GM18867 (cell line): ENCODE results near the gene ADGRA1.
"Not testable (repeated sequence)": the region's sequence is repeated elsewhere in the genome, so short reads cannot be mapped to it uniquely, and the experiment has no call there.

Experiments used
- ATAC-seq: cut with Tn5 transposase; IDR thresholded peaks from one replicate; pipeline ENCODE4 v1.9.1; 2021; ENCODE audit warnings: mild to moderate bottlenecking, moderate library complexity; ENCODE audit not compliant: unreplicated experiment

The ADGRA1 gene

GRCh38 chr10:133174689-133175263 lies 87.1 kb downstream of the ADGRA1 start:
- no peak for ATAC-seq

- not testable (repeated sequence) for ATAC-seq
Measured at GRCh38 chr10:133175624-133176023, 87.9 kb downstream of the ADGRA1 start.

DNA sequence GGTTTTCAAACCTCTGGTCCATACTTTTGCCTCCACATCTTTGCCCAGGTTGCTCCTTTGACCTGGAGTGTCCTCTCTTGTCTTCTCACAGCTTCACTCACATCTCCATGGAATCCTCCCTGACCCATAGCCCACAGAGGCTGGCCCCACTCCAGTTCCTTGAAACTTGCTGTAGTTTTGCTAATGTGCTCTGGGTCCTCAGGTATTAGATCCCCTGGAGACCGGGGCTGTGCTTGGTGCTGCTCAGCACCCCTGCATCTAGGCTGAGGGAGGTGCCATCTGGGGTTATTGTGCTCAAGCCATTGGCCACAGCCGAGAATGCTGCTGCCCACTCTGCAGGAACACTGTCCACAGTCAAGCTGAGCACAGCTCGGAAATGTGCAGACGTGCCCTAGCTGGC lies 88.8 kb downstream of the ADGRA1 start:
- no peak for ATAC-seq

GRCh38 chr10:133177380-133178157 lies 89.8 kb downstream of the ADGRA1 start:
- ATAC-seq: no peak

DNA sequence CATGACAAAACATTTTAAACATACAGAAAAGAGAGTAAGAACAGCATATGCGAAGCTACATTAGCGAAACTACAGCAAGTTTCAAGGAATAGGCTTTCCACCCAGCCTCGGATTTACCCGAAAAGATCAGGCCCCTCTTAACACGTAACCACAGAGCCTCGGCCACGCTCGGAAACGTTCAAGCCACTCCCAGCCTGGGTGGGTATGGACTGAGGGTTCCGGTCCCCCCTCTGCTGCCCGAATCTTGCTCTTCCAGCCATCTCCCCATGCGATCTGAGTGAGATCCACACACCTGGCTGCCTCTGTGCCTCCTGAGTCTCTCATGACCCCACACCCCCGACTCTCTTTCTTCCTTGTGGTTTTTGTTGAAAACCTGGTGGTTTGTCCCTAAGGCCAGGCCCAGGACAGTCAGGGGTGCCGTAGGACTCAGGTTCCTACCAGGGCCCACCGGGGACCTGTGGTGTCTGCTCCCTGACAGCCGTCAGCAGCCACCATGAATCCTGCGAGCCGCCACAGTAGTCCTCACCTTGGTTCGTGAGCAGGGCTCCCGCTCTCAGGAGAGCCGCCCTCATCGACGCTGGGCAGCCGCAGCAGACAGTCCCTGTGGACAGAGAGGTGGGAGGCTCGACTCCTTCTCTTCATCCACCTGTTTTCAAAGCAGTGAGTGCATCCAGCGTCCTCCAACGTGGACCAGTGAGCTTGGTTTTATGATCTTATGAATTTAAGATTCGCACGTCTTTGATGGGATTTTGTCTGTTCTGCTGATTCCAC lies 90.8 kb downstream of the ADGRA1 start:
- ATAC-seq: no peak

DNA sequence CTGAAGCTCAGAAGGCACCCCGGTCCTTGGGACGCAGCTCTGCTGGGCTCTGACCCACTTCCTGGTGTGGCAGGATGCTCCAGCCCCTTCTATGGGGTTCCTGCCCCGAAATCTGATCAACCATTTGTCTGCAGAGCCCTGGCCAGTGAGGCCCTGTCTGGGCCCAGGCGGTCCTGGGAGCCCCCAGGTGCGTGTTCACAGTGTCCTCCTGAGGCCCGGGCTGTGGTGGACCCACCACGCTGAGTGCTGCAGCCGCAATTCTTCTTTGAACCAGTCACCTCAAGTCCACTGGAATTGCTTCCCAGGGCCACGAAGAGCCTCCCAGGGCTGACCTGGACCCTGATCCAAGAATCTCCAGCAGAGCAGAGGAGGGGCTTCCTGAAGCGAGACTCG lies 91.4 kb downstream of the ADGRA1 start:
- no peak for ATAC-seq

DNA sequence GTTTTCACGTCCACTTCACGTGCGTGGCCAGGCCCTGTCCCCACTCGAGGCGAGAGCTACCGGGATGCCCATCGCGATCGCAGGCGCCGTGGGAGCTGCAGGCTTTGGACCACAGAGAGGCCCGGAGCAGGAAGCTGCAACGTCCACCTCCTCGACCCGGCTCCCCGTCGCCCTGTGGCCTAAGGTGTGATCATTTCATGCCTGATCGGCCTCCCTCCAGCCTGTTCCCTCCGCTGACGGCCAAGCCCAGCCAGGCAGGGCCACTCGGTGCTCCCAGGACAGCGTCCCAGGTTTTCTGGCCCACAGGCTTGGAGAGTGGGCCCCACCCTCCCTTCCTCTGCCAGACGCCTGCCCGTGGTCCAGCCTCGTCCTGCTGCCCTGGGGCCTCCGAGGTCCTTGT lies 91.9 kb downstream of the ADGRA1 start:
- ATAC-seq: no peak

DNA sequence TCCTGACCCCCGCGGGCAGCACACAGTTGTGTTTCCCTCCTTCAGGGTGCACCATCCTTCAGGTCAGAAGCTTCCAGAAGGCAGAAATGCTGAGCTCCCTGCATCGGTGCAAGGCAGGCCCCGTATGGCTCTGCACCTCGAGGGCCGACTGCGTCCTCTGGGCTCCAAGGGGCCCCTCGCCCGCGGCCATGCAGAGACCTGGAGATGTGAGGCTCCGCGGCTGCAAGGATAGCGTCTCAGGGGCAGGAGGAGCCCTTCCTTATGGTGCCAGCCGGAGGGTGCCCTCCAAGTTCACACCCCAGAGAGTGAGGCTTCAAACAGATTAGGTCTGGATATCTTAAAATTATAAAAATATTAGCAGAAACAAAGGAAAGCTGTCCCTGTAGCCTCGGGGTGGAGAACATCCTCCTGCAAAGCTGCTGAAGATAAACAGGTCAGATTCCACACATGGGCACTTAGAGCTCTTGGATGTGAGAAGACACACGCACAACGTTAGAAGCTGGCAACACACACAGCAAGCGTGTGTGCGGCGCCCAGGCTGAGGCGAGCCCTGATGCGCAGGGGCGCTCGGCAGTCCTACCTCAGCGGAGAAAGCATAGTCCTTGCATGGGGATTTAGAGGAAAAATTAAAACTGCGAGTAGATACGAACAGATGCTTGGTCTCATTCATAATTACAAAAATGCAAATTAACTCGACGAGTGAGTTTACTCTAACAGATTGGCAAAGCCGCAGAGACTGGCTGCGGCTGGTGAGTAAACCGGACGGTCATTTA lies 92.7 kb downstream of the ADGRA1 start:
- no peak for ATAC-seq

- no peak for ATAC-seq
Measured at GRCh38 chr10:133180965-133181639, 93.4 kb downstream of the ADGRA1 start.
